Cardiac fibroblast (primary cell): ENCODE results near the gene UBE2V1.
"Not testable (repeated sequence)": the region's sequence is repeated elsewhere in the genome, so short reads cannot be mapped to it uniquely, and the experiment has no call there.

Source experiments
- DNase-seq, 2 donors: peaks; one replicate each; pipeline versions ENCODE4 v3.0.0 to v3.0.0-alpha.2; 2010; ENCODE audit warnings: low read depth in 2 of 2
- H3K4me3 ChIP-seq, 2 donors: replicated peaks in 1 of 2; 1 replicate in 1 of 2; 2 replicates in 1 of 2; pipeline ENCODE4 v1.5.1; 2011; ENCODE audit warnings: low read depth in 2 of 2, low read length in 2 of 2, mild to moderate bottlenecking in 2 of 2, moderate library complexity in 1 of 2
- TF ChIP-seq, protein P1 (sequence below): IDR thresholded peaks from one replicate; pipeline ENCODE4 v1.5.1; 2011; ENCODE audit warnings: low read depth, mild to moderate bottlenecking, low read length, inconsistent platforms

The UBE2V1 gene

GRCh38 chr20:50088022-50088421 is 24.9 kb downstream of the UBE2V1 start:
- H3K4me3 ChIP-seq, result no peak overlapping the region
- TF ChIP-seq, protein P1, sequence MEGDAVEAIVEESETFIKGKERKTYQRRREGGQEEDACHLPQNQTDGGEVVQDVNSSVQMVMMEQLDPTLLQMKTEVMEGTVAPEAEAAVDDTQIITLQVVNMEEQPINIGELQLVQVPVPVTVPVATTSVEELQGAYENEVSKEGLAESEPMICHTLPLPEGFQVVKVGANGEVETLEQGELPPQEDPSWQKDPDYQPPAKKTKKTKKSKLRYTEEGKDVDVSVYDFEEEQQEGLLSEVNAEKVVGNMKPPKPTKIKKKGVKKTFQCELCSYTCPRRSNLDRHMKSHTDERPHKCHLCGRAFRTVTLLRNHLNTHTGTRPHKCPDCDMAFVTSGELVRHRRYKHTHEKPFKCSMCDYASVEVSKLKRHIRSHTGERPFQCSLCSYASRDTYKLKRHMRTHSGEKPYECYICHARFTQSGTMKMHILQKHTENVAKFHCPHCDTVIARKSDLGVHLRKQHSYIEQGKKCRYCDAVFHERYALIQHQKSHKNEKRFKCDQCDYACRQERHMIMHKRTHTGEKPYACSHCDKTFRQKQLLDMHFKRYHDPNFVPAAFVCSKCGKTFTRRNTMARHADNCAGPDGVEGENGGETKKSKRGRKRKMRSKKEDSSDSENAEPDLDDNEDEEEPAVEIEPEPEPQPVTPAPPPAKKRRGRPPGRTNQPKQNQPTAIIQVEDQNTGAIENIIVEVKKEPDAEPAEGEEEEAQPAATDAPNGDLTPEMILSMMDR, result no peak
- no peak for DNase-seq

GRCh38 chr20:50085481-50086365 is 27.2 kb downstream of the UBE2V1 start:
- TF ChIP-seq, protein P1, result peak; percentile 83
- peak; percentile 75 to 80 for DNase-seq
- H3K4me3 ChIP-seq, result no peak overlapping the region

DNA sequence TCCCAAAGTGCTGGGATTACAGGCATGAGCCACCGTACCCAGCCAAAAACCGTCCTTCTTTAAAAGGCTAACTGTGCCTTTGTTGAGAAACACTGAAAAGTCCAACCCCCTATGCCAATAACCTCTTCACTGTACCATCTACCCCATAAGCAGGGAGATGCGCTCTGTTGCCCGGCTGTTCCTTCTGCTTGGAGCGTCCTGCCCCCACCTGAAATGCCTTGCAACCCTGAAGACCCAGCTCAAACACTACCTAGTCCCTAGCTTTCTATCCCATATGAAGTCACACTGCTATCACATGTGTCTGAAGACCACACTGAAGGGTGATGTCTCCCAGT is 27.8 kb downstream of the UBE2V1 start:
- no peak overlapping the region for H3K4me3 ChIP-seq
- DNase-seq, result no peak
- TF ChIP-seq, protein P1, result no peak

DNA sequence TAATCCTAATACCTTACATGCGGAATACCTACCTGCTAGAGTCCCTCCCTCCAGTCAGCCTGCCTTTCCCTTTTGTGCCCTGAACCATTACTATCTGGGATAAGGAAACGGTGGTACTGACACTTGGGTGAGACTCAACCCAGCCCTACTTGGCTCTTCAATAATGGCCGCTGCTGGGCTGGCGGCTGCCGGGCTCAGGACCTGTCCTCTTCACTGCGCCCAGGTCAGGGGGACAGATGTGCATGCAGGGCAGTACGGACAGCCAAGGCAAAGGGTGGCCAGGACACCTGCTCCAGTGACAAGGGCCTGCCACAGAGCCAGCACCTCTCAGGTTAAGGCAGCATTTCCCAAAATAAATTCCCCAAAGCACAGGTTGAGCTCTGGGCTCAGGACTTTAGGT is 29.9 kb downstream of the UBE2V1 start:
- H3K4me3 ChIP-seq, result no peak overlapping the region
- DNase-seq, result no peak
- TF ChIP-seq, protein P1, result no peak

DNA sequence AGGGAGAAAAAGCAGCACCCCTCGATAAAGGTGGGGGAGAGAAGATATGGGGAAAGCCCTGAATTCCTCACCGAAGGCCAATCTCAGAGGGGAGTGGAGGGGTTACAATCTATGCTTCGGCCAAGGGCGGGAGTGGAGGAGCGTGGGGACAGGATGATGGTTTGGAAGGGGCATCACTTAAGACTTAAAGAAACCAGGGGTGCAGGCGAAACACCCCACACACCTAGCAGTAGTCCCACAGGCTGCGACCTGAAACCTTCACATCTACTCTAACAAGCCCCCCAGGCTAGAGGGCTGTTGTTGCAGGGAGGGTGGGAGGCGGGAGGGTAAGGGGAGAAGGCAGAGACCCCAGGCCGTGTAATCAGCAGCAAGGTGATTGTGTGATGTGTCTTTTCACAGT is 30.9 kb downstream of the UBE2V1 start:
- not testable (repeated sequence) for DNase-seq, H3K4me3 ChIP-seq

DNA sequence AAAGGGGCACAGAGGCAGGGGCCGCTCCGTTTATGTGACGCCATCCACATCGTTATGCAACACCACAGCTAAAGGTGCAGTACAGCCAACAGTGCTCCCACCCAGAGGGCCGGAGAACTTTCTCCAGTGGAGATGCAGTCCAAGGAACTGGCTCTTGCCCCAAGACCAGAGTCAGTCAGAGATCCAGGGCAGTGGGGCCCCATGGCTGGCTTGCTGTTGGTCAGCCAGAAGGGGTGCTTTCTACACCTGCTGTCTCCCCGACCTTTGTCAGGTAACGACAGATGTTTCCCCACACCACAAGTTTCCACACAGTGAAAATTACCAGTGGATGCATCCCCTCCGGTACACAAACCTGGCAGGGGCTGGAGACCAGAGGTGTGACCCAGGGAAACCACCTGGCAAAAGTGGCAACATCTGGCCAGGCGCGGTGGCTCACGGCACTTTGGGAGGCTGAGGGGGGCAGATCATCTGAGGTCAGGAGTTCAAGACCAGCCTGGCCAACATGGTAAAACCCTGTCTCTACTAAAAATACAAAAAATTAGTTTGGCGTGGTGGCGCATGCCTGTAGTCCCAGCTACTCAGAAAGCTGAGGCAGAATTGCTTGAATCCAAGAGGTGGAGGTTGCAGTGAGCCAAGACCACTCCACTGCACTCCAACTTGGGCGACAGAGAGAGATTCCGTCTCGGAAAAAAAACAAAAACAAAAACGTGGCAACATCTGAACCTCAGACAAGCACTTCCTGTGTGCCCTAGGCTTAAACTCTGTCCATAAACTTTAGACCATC is 34.9 kb downstream of the UBE2V1 start:
- H3K4me3 ChIP-seq, result no peak overlapping the region
- TF ChIP-seq, protein P1, result no peak
- no peak for DNase-seq

GRCh38 chr20:50073500-50073899 is 39.5 kb downstream of the UBE2V1 start:
- TF ChIP-seq, protein P1, result no peak
- no peak overlapping the region for H3K4me3 ChIP-seq
- no peak for DNase-seq
